DMS153 treated with DMSO at 0.1 percent for 48 hours (cell line): ENCODE measurements around the gene BIK.

ENCODE experiments used
- DNase-seq: peaks from one replicate; lab custom pipeline; 2025; ENCODE audit not compliant: unreplicated experiment; lab: John Stamatoyannopoulos, UW

The BIK gene, protein sequence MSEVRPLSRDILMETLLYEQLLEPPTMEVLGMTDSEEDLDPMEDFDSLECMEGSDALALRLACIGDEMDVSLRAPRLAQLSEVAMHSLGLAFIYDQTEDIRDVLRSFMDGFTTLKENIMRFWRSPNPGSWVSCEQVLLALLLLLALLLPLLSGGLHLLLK

DNA sequence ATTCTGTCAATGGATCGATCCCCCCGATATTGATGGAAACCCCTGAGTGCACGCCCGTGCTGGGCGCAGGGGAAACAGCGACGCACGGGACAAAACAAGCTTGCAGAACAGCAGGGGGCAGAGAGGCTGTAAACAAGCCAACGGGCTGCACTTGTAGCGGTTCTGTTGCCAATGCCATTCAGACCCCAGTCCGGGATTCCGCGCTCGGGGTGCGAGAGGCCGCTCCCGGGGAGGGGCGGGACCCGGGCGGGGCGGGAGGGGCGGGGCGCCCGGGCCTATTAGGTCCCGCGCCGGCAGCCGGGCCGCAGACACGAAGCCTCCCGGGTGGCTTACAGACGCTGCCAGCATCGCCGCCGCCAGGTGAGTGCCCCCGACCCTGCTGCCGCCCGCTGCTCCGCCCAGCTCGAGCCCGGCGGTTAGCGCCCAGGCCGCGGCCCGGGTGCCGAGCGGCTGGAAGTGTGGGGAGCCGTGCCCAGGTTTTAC is at the start of gene BIK:
Gene BIK (plus strand): TSS at position 307 of the 483 bp plus-strand sequence. CDS start 13,273 bp downstream, outside the sequence.
- peak; percentile 59 for DNase-seq

DNA sequence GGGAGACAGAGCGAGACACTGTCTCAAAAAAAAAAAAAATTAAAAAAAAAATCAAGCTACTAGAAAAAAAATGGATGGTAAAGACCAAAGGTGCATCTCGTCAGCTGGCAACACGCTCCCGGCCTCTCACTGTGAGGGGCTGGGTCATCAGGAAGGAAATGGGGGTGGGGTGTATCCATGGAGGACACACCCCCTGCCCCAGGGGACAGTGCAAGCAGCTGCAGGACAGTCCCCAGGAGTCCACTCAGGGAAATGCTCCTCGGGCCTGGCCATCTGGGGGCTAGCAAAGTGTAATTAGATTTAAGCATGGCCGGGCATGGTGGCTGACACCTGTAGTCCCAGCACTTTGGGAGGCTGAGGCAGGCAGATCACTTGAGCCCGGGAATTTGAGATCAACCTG is 44.4 kb upstream of the BIK start:
- DNase-seq: no peak

DNA sequence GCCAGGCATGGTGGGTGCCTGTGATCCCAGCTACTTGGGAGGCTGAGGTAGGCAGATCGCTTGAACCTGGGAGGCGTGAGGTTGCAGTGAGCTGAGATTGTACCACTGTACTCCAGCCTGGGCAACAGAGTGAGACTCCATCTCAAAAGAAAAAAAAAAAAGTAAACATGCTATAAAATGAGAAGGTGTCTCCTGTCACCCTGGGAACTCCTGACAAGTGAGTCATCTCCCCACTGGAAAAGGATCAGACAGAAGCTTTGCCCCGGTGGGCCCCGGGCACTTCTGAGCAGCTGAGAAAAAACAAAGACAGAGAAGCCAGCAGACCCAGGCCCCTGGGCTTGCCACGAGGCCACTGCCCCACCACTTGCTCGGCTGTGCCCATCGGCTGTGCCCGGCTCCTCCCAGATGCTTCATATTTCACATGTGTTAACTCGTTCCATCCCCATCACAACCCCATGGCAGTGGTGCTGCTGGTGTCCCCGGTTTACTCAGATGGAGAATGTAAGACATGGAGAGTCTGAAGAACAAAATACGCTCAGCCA is 43.6 kb upstream of the BIK start:
- DNase-seq: no peak

DNA sequence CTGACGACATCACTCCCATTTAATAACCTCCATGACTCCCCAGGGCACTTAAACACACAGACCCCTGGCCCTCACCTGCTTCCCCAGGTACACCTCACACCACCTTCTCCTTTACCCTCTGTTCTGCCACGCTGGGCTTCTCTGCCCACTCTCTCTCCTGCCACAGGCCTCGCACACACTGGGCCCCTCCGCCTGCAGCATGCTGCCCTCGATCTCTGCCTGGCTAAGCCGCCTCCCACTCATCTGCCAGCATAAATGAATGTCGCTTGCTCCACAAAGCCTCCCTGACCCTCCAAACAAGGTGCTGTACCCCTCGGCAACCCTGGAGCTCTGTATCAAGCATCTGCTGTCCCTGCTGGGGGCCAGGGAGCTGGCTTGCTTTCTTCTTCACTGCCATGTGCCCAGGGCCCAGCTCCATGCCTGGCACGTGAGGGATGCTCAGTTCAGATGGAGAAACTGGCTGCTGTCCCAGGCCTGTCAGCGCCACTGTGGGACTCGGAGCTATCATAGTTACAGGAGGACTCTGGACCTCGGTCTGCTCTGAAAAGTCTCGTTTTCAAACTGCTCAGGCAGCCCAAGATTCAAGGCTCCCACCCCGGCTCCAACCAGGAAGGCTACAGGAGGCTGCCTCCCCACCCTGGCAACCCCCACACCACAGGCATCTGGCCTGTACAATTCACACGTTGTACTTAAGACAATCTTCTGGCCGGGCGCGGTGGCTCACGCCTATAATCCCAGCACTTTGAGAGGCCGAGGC is 33.3 kb upstream of the BIK start:
- no peak for DNase-seq

DNA sequence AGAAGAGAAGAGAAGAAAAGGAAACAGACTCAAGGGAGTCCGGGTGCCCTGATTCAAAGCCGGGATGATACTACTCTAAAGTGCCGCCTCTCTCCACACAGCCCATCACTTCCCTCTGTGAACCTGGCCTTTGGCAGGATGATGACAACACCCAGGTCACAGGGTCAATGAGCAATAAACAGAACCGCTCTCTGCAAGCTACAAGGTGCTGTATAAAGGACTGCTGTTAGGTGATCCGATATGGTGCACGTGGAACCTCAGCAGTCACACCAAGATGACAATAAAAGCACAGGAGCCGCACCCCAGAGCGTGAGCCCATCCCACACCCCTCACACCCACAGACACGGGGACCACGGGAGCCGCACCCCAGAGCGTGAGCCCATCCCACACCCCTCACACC is 32.0 kb upstream of the BIK start:
- DNase-seq: no peak

DNA sequence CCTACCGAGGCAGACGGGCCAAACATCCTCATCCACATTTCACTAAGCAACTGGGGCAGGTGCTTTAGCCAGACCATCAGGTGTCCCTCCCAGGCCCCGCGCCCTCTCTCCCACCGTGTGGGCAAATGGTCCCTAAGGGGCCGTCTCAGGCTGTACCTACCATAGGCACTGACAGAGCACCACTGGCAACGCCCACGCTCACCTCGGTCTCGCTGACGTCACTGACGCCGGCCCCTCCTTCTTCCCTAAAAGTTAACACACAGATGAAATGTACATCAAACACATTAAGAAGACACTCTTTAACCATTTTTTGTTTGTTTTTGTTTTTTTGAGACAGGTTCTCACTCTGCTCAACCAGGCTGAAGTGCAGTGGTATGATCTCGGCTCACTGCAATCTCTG is 30.8 kb upstream of the BIK start:
- no peak for DNase-seq

DNA sequence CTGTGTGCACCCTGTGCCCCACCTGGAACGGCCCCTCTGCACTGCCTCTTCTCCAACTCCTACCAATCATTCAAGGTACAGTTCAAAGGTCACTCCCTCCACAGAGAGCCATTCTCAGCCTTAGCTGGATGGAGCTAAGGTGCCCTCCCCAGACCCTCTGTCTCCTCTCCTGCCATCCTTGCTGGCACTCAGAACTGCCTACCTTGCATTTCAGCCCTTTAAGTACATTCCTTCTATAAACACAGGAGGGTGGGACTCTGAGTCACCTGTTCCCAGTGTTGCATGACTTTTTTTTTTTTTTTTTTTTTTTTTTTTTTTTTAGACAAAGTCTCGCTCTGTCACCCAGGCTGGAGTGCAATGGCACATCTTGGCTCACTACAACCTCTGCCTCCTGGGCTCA is 29.9 kb upstream of the BIK start:
- DNase-seq: no peak

DNA sequence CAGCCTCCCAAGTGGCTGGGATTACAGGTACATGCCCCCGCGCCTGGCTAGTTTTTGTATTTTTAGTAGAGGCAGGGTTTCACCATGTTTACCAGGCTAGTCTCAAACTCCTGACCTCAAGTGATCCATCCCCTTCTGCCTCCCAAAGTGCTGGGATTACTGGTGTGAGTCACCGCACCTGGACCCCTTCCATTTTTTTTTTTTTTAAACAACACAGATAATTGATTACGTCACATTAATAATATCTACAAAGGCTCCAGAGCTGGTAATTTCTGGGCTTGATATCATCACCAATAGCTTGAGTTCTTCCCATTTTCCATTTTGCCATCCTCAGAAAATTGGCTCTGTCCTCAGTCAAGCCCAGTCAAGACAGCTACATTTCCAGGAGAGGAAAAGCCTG is 28.6 kb upstream of the BIK start:
- no peak for DNase-seq

DNA sequence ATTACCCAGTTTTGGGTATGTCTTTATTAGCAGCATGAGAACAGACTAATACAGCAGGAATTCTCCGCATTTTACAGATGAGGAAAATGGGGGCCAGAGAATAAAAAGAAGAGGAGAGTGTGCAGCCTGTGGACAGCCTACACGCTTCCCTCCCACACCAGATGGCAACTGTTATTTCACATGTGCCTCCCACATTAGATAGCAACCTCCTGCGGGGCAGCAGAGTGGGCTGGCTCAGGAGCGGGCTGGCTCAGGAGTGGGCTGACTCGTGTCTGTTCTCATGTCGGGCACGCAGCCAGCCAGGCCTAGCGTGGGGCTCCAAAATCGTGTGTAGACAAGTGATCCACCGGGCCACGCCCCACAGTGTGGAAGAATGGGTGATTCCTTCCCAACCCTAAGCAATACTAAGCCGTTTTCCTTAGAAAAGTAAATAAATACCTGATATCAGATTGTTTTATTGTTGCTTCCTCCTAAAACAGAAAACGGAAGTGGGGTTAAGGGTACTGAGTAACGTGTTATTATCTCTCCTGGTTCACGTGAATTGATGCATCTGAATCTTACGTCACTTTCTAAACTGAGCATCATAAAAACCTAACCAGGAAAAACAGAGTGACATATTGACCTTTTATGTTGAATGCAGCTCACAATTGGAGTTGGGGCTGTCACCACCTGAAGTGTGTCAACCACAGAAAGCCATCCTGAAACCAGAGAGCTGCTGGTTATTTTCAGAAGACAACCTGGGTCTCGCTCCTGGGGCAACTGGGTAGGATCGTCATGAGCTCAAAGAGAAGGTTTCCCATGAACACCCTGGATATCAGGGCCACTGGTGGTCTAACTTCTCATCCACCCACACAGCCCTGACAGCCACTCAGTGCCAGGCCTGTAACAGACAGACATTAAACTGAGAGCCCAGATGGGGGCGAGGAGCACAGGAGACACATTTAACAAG is 24.6 kb upstream of the BIK start:
- DNase-seq: no peak

DNA sequence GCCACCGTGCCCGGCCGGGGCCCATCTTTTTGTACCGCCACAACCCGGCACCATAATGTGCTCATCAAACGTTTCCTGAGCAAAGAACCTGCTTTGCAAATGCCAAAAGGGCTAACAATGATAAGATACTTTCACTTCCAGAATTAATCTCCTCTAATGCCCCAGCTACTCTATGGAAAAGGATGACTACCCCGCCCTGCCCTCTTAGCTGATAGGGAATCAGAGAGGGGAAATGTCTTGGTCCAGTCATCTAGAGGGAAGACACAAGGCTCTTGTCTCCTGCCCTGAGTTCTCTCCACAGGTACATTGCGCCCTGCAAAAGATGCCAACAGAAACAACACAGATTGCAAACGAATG is 21.9 kb upstream of the BIK start:
- DNase-seq: no peak

DNA sequence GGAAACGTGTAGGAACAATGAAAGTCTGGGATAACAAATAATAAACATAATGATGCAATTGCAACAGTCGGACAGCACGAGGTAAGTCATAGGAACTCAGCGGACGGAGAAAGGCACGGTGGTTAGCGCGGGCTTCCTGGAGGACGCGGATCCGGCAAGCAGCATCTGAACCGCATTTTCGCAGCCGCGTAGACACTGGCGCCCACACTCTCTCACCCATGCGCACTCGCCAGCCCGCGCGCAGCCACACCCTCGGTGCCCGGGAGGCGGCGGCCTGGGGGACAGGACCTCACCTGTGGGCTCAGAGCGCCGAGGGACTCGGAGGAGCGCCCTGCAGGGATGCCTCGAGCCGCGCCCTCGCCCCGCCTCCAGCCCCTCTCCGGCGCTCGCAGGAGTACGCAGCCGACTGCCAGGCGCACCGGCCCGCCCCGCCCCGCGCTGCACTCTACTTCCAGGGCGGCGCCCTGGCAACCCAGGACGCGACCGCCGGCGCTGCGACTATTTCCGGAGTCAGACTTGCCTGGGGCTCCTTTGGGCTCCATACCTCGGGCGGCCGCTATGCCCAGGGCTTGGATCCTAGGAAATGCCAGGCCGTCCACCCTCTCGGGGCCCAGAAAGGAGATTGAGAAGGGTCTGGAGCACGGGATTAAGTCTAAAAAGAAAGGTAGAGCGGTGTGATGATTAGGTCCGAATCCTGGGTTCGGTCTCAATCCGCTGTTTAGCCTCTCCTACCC is 21.4 kb upstream of the BIK start, which contains the start of gene TTLL1:
Gene TTLL1 (minus strand): TSS at position 408 of the 734 bp plus-strand sequence. CDS start 13,805 bp downstream, outside the sequence.
- DNase-seq: peak; percentile 55

DNA sequence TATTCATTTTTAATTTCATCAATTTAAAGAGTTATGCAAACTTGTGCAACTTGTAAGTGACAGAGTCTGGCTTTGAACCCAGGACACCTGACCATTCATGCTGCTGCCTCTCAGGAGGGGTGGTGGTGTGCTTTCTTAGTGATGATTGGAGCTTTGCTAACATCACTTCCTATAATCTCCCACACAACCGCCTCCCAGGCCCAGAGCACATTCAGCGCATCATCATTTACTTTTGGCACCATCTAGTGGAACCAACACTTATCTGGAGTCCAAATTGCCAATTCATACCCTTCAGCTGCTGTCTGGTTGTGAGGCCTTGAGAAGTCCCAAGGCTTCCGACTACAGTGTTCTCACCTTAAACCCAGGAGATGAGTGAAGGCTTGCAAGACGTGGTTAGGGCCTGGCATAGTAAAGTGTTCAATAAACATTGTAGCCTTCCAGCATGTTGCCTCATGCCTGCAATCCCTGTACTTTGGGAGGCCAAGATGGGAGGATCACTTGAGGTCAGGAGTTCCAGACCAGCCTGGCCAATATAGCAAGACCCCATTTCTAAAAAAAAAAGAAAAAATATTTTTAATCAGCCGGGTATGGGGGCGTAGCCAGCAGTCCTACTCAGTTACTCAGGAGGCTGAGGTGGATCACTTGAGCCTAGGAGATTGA is 20.3 kb upstream of the BIK start:
- peak; percentile 51 for DNase-seq

DNA sequence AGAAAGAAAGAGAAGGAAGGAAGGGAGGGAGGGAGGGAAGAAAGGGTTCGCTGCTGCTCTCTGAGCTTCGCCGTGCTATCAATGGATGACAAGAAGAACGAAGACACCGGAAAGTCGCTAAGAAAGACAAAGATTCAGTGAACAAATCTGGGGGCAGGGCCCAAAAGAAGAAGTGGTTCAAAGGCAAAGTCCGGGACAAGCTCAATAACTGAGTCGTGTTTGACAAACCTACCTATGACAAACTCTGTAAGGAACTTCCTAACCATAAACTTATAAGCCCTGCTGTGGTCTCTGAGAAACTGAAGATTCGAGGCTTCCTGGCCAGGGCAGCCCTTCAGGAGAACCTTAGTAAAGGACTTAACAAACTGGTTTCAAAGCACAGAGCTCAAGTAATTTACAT is 18.5 kb upstream of the BIK start:
- no peak for DNase-seq

DNA sequence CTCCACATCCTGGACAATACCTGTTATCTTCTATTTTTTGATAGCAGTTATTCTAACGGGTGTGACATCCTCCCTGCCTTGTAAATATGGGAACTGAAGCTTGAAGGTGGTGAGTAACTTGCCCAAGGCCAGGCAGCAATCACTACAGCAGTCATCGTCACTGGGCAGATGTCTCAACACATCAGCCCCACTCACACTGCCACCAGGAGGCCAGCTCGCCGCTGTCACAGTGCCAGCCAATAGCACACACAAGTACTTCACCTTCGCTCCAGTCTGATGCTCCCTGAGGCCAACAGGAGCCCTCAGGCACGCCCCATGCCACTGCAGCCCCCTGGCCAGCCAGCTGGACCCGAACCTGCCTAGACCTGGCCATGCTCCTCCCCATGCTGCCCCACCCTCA is 16.5 kb upstream of the BIK start:
- DNase-seq: no peak

DNA sequence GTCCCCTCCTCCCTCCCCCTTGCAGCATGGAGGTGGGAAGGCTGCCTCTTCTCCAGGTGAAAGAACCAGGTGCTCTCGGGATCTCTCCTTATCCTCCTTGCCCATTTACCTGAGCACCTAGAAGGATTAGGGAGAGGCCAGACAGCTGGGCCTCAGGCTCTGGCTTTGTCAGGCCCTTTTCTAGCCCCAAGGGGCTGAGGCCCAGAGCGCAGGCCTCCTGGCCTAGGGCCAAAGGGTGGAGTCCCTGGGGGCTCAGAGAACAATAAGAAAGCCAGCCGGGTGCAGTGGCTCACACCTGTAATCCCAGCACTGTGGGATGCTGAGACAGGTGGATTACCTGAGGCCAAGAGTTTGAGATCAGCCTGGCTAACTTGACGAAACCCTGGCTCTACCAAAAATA is 16.0 kb upstream of the BIK start:
- no peak for DNase-seq

DNA sequence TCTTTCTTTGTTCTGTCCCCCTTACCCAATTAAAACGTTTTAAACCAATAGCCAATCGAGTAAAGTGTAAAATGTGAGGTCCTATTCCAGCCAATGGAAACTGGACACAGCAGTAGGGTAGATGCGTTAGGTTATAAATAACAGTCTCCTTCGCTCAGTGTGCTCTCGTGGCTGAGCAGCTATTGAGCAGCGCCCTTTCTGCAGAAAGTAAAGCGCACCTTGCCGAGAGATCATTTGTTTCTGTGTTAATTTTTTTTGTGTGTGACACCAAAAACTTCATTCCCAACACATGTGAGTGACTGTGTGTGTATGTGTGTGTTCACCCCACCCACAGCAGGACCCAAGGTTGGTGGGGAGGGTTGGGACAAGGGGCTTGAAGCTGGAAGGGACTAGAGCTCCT is 14.1 kb upstream of the BIK start:
- DNase-seq: no peak

DNA sequence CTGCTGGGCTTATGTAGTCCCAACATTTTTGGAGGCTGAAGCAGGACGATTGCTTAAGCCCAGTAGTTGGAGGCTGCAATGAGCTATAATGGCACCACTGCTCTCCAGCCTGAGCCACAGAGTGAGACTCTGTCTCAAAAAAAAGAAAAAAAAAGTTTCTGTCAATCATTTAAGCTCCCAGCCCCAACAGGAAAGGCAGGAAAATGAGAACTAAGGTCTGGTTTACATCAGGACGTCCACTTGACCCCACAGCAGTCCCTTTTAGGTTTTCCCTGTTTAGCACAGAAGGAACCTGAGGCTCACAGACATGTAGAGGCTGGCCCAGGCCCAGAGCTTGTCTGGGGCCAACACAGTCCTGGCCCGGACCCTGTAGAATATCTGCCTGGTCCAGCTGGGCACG is 12.2 kb upstream of the BIK start:
- no peak for DNase-seq

DNA sequence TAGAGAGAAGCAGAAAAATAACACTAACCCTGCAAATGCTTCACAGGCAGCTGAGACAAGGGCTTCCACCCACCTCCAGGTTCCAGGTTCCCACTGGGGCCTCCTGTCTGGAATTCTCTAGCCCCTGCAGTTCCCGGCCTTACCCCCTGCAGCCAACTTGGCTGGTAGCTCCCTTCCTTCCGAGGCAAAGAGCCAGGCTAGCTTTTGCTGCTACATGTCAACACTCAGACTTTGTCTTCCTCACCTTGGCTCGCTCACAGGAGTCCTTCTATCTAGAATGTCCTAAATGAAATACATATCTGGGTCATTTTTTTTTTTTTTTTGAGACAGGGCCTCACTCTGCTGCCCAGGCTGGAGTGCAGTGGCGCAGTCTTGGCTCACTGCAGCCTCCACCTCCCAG is 11.5 kb upstream of the BIK start:
- DNase-seq: no peak

DNA sequence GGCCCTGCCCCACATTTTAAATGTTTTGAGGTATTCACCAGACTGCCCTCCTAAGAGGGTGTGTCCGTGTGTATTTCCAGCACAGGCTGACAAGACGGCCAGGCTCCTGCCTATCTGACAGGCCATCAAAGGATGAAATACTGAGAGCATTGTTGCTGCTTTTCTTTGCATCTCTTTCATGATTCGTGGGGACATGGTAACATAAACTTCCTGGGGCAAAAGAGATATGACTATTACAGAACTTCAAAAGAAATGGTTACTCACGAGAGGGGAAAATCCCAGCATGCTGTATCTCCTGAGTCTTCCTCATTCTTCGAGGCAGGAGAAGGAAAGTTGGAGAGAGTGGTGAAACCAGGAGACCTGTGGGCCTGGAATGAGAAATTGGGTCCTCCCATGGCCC is 10.3 kb upstream of the BIK start:
- no peak for DNase-seq

DNA sequence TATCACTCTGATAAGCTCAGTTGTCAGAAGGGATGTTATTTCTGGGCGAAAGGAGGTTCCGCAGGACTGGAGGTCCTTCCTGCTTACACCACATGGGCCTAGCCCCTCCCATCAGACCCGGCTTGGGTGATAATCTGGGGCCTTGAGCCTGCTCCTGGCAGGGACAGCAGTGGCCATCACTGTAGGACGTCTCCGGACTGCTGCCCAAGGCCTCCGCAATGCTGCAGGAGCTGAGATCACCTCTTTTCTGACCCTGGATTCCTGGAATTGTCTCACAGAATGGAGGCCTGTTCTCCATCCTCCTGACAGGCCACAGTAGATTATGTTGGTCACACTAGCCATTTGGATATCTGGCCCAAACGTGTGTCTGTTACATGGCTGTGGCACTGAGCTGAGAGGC is 9.2 kb upstream of the BIK start:
- no peak for DNase-seq
